Kidney capillary endothelial cell (primary cell): Measurements from ENCODE around the gene MEIOSIN.
"Not testable (repeated sequence)": the region's sequence is repeated elsewhere in the genome, so short reads cannot be mapped to it uniquely, and the experiment has no call there.

ENCODE experiments used
- DNase-seq: peaks from one replicate; pipeline ENCODE4 v3.0.0-alpha.2; 2018; ENCODE audit warnings: low spot score

The MEIOSIN gene

GRCh38 chr19:45799541-45799940 lies 66.3 kb downstream of the MEIOSIN start:
- not testable (repeated sequence) for DNase-seq

GRCh38 chr19:45800070-45800553 lies 66.9 kb downstream of the MEIOSIN start:
- DNase-seq, result no peak

GRCh38 chr19:45801603-45802175 lies 68.5 kb downstream of the MEIOSIN start:
- DNase-seq, result no peak

GRCh38 chr19:45804140-45804958 lies 71.1 kb downstream of the MEIOSIN start:
- DNase-seq, result no peak

GRCh38 chr19:45804959-45805230 lies 71.7 kb downstream of the MEIOSIN start:
- DNase-seq, result no peak

- no peak for DNase-seq
Observed at GRCh38 chr19:45805719-45806118, 72.5 kb downstream of the MEIOSIN start.

- DNase-seq, result peak; percentile 73
Observed at GRCh38 chr19:45809643-45810159, 76.5 kb downstream of the MEIOSIN start.

- no peak for DNase-seq
Observed at GRCh38 chr19:45812297-45812696, 79.1 kb downstream of the MEIOSIN start.
